K562 (cell line): ENCODE results near the gene ZNF529. TPM values are rescaled to one million over a fixed set of nuclear protein-coding genes. Genes with fewer than 3 reads are reported as not detected.

ENCODE experiments used
- AFF4 ChIP-seq: sonication (generic); formaldehyde crosslinking; IDR thresholded peaks from 2 replicates; pipeline ENCODE4 v1.8.0; 2023; ENCODE audit warnings: mild to moderate bottlenecking, missing genetic modification reagents
- CEBPG ChIP-seq, 3 experiments: fragments of 200-800 bp in 1 of 3; sonication (Bioruptor generic) in 1 of 3; sonication (generic) in 1 of 3; formaldehyde crosslinking in 1 of 3; IDR thresholded peaks in 2 of 3; conservative IDR thresholded peaks in 1 of 3; 2 replicates each; pipeline versions ENCODE4 v1.6.1 to v1.8.0; 2016 to 2022; ENCODE audit warnings: missing compliant biosample characterization in 2 of 3, missing genetic modification characterization in 2 of 3, mild to moderate bottlenecking in 1 of 3, missing genetic modification reagents in 1 of 3
- CHAMP1 ChIP-seq: fragments of 450-650 bp; IDR thresholded peaks from 2 replicates; pipeline ENCODE4 v1.6.1; 2016; ENCODE audit warnings: mild to moderate bottlenecking
- CTCF ChIP-seq, 3 experiments: IDR thresholded peaks in 2 of 3; conservative IDR thresholded peaks in 1 of 3; 2 replicates each; pipeline ENCODE4 v1.5.1; 2011 to 2012; ENCODE audit warnings: low read length in 3 of 3, mild to moderate bottlenecking in 3 of 3, control low read depth in 2 of 3, improper control_type of control experiment in 1 of 3, inconsistent platforms in 1 of 3, low read depth in 1 of 3, mixed read lengths in 1 of 3, moderate library complexity in 1 of 3; ENCODE audit not compliant: insufficient read depth in 2 of 3
- ID3 ChIP-seq, 2 experiments: fragments of 250-450 bp in 1 of 2; fragments of 450-650 bp in 1 of 2; sonication (Bioruptor Pico) in 1 of 2; IDR thresholded peaks; 2 replicates each; pipeline versions ENCODE4 v1.6.1 to v1.8.0; 2016 to 2021; ENCODE audit warnings: mild to moderate bottlenecking in 2 of 2, moderate library complexity in 2 of 2, missing compliant biosample characterization in 1 of 2, missing genetic modification characterization in 1 of 2
- ZBTB26 ChIP-seq: fragments of 450-650 bp; formaldehyde crosslinking; IDR thresholded peaks from 2 replicates; pipeline ENCODE4 v1.4.0; 2022; ENCODE audit warnings: missing genetic modification characterization
- ZBTB49 ChIP-seq: sonication (generic); formaldehyde crosslinking; IDR thresholded peaks from 2 replicates; pipeline ENCODE4 v1.8.0; 2022; ENCODE audit warnings: missing genetic modification reagents, mild to moderate bottlenecking, borderline replicate concordance
- ZNF740 ChIP-seq, 3 experiments: fragments of 200-800 bp in 1 of 3; sonication (Bioruptor generic) in 1 of 3; sonication (generic) in 1 of 3; formaldehyde crosslinking in 1 of 3; IDR thresholded peaks; 2 replicates each; pipeline versions ENCODE4 v1.6.1 to v1.8.0; 2016 to 2022; ENCODE audit warnings: mild to moderate bottlenecking in 2 of 3, missing compliant biosample characterization in 2 of 3, missing genetic modification characterization in 2 of 3, missing genetic modification reagents in 1 of 3
- polyA plus RNA-seq, 8 experiments: library from polyadenylated mRNA; depleted of rRNA in 4 of 8; stranded (reverse) in 5 of 8; unstranded in 3 of 8; fragments of >200 nt; fragmentation: Nextera tagmentation in 2 of 8; fragmentation: Illumina TruSeq in 1 of 8; extraction: Ambion mirVana in 2 of 8; extraction: Trizol in 1 of 8; gene quantifications; 2 replicates each; pipeline versions ENCODE4 v1.2.1 to v1.2.3, GENCODE V29; 2011 to 2014; ENCODE audit warnings: inconsistent platforms in 1 of 8, missing spikeins in 1 of 8
- total RNA-seq, 7 experiments: library from RNA; depleted of rRNA in 6 of 7; stranded (reverse); fragments of >200 nt in 6 of 7; fragmentation: Illumina TruSeq in 2 of 7; extraction: Trizol in 2 of 7; gene quantifications; 2 replicates each; pipeline versions ENCODE4 v1.2.1 to v1.2.3, GENCODE V29; 2011 to 2021; ENCODE audit warnings: low replicate concordance in 1 of 7

The ZNF529 gene
- total and polyA plus RNA-seq, 9 of the 15 experiments (the other 6 are each of a cell fraction or from before 2014, with no cell fraction given): 2.4 to 12.6 (median 6.3) TPM

- no peak for TF ChIP-seq ID3 (CRISPR knock-in tag; IDR thresholded peaks at IDR 0.05)
- TF ChIP-seq ID3 (tag; IDR thresholded peaks at IDR 0.05): 0 out of 2 replicates have a peak, but pooled peaks have one; percentile 20
- no peak for TF ChIP-seq ZNF740 (CRISPR knock-in tag; IDR thresholded peaks at IDR 0.05)
- TF ChIP-seq ZNF740 (tag; IDR thresholded peaks at IDR 0.05): no peak
- TF ChIP-seq ZBTB49: no peak
- TF ChIP-seq CEBPG (CRISPR knock-in tag; IDR thresholded peaks at IDR 0.05): no peak
- no peak for TF ChIP-seq CEBPG (tag; conservative IDR thresholded peaks at IDR 0.05 in 1 of 2, IDR thresholded peaks at IDR 0.05 in 1 of 2)
- no peak for TF ChIP-seq ZBTB26 (CRISPR knock-in tag)
- peak in 1 of 3 experiments; percentile 13; a peak in 1 of 6 replicates for TF ChIP-seq CTCF (IDR thresholded peaks at IDR 0.05 in 2 of 3, conservative IDR thresholded peaks at IDR 0.05 in 1 of 3; ENCODE audit: insufficient read depth in 2 of 3, low read depth in 1 of 3, low read length in 3 of 3)
- peak; percentile 76; the same call in 1 of the 2 replicates for TF ChIP-seq AFF4 (CRISPR knock-in tag)
- TF ChIP-seq CHAMP1: no peak
Measured at GRCh38 chr19:36528194-36528920, 44.7 kb downstream of the ZNF529 start, which contains the start of gene ZNF260 (continued).
